ENCODE data around the gene CNMD. TPM values are rescaled to one million over a fixed set of nuclear protein-coding genes. Genes with fewer than 3 reads are reported as not detected.

Gene CNMD
- total RNA-seq, 4 donors from 2014 or later, result not detected

DNA sequence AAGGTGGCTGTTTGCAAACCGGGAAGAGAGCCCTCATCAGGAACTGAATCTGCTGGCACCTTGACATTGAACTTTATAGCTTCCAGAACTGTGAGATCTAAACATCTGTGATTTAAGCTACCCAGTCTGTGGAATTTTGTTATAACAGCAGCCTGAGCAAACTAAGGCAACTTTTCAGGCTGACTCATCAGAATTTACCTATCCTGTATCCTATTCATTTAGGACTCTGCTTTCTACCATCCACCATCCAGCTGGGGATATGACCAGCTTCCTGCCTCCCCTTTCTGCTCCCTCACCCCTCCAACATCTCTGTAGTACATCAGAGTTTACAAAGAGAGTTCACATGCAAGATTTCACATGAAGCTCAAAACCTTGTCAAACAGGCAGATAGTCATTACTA is 11.1 kb upstream of the CNMD start:
- intact Hi-C loops (cut with DNase I), result no loop called here

DNA sequence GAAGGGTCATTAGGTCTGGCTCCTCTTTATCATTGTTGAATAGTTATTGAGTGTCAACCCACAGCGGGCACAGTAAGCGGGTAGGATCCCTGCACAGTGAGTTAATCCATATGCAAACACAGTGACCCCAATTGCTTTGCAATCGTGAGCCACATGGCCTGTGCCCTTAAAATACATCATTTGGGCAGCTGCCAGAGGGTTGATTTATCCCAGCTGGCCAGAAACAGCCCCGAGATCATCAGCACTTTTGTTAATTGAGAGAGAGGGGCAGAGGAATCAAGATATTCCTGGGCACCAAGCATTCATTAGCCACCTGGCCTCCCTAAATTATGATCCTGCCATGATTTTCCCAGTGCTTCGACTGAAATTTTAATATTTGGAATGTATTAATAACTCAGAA is 9.8 kb upstream of the CNMD start:
- WGBS, result 23% methylated on average over 5 of the region's 5 CpGs
- TF ChIP-seq, protein P1, sequence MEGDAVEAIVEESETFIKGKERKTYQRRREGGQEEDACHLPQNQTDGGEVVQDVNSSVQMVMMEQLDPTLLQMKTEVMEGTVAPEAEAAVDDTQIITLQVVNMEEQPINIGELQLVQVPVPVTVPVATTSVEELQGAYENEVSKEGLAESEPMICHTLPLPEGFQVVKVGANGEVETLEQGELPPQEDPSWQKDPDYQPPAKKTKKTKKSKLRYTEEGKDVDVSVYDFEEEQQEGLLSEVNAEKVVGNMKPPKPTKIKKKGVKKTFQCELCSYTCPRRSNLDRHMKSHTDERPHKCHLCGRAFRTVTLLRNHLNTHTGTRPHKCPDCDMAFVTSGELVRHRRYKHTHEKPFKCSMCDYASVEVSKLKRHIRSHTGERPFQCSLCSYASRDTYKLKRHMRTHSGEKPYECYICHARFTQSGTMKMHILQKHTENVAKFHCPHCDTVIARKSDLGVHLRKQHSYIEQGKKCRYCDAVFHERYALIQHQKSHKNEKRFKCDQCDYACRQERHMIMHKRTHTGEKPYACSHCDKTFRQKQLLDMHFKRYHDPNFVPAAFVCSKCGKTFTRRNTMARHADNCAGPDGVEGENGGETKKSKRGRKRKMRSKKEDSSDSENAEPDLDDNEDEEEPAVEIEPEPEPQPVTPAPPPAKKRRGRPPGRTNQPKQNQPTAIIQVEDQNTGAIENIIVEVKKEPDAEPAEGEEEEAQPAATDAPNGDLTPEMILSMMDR (IDR thresholded peaks at IDR 0.05), result no peak
- no peak for TF ChIP-seq POLR2AphosphoS5 (IDR thresholded peaks at IDR 0.05)
- no peak for TF ChIP-seq EP300 (IDR thresholded peaks at IDR 0.05)
- no peak for TF ChIP-seq POLR2A (IDR thresholded peaks at IDR 0.05; ENCODE audit: low read depth)
- Histone ChIP-seq H3K4me3 (no peak overlapping the region), H3K4me1 (no peaks in the 10 kb centered on the region), H3K27me3 (peaks cover 0 to 25% (median 0%) of the 10 kb centered on the region in 4 donors), H3K36me3 (no peaks in the 10 kb centered on the region), H3K9me3 (no peaks in the 10 kb centered on the region), H3K27ac (replicated peaks in 1 of 4) (no peak overlapping the region)
- no peak for DNase-seq (ENCODE audit: extremely low spot score)
- intact Hi-C loops (cut with DNase I), result no loop called here

More for the DNA sequence above, 11.1 kb upstream of the CNMD start:
- no peak overlapping the region for H3K27ac ChIP-seq (replicated peaks in 1 of 4)
- H3K36me3 ChIP-seq, result no peaks in the 10 kb centered on the region
- WGBS, result 100% methylated on average over 1 of the region's 1 CpG
- no peaks in the 10 kb centered on the region for H3K4me1 ChIP-seq
- H3K9me3 ChIP-seq, result no peaks in the 10 kb centered on the region
- peaks cover 0 to 17% (median 0%) of the 10 kb centered on the region in 4 donors for H3K27me3 ChIP-seq
- no peak overlapping the region for H3K4me3 ChIP-seq
- no peak for DNase-seq (ENCODE audit: extremely low spot score)
- TF ChIP-seq EP300 (IDR thresholded peaks at IDR 0.05) (no peak), POLR2AphosphoS5 (IDR thresholded peaks at IDR 0.05) (no peak), POLR2A (IDR thresholded peaks at IDR 0.05; ENCODE audit: low read depth) (no peak)
- TF ChIP-seq, protein P1 (IDR thresholded peaks at IDR 0.05), result no peak

DNA sequence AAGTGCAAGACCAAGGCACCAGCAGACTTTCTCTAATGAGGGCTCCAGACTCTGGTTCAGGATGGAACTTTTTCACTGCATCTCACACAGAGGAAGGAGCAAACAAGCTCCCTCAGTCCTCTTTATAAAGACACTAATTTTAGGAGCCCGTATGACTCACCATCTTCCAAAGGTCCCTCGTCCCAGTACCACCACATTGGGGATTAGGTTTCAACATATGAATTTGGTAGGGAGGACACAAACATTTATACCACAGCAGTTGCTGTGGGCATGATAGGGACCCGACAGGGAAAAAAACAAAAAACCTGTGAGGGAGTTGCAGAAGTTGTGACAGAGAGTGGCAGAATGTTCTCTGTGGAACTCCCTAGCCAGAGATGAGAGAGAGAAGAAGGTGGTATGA is 6.5 kb upstream of the CNMD start:
- Histone ChIP-seq H3K27ac (replicated peaks in 1 of 4) (no peak overlapping the region), H3K4me3 (no peak overlapping the region), H3K4me1 (no peaks in the 10 kb centered on the region), H3K9me3 (peaks cover 0 to 3% (median 0%) of the 10 kb centered on the region in 4 donors), H3K27me3 (peaks cover 0 to 35% (median 0%) of the 10 kb centered on the region in 4 donors), H3K36me3 (no peaks in the 10 kb centered on the region)
- intact Hi-C loops (cut with DNase I), result no loop called here
- TF ChIP-seq, protein P1 (IDR thresholded peaks at IDR 0.05), result no peak
- TF ChIP-seq POLR2A (IDR thresholded peaks at IDR 0.05; ENCODE audit: low read depth) (no peak), POLR2AphosphoS5 (IDR thresholded peaks at IDR 0.05) (no peak), EP300 (IDR thresholded peaks at IDR 0.05) (no peak)
- DNase-seq (ENCODE audit: extremely low spot score), result no peak
- 76% methylated on average over 3 of the region's 3 CpGs for WGBS

DNA sequence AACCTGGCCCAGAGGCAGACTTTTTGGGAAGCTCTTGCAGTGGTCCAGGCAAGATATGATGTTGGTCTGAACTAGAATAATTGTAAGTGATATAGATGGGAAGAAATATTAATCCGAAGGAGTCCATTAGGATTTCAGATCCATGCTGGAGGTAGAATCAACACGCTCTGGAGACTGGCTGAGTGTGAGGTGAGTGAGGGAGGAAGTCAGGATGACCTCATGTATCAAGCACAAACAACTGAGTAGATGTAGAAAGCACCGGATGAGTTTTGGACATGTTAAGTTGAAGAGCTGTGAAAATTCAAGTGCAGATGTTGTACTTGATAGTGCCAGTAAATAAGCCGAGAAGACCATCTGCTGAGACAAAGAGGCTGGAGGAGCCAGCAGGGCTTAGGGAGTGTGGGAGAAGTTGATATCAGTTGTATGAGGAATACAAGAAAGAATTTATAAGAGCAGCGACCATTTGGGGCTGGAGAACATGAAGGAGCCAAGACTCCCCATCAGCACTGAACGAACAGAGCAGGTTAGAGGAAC is 5.3 kb upstream of the CNMD start:
- TF ChIP-seq, protein P1 (IDR thresholded peaks at IDR 0.05), result no peak
- TF ChIP-seq POLR2A (IDR thresholded peaks at IDR 0.05; ENCODE audit: low read depth) (no peak), POLR2AphosphoS5 (IDR thresholded peaks at IDR 0.05) (no peak), EP300 (IDR thresholded peaks at IDR 0.05) (no peak)
- Histone ChIP-seq H3K27me3 (peaks cover 0 to 37% (median under 1%) of the 10 kb centered on the region in 4 donors), H3K4me1 (no peaks in the 10 kb centered on the region), H3K36me3 (no peaks in the 10 kb centered on the region), H3K9me3 (peaks cover 0 to 3% (median 0%) of the 10 kb centered on the region in 4 donors), H3K4me3 (no peak overlapping the region), H3K27ac (replicated peaks in 1 of 4) (no peak overlapping the region)
- no peak for DNase-seq (ENCODE audit: extremely low spot score)
- intact Hi-C loops (cut with DNase I), result no loop called here
- 61% methylated on average over 6 of the region's 6 CpGs for WGBS

DNA sequence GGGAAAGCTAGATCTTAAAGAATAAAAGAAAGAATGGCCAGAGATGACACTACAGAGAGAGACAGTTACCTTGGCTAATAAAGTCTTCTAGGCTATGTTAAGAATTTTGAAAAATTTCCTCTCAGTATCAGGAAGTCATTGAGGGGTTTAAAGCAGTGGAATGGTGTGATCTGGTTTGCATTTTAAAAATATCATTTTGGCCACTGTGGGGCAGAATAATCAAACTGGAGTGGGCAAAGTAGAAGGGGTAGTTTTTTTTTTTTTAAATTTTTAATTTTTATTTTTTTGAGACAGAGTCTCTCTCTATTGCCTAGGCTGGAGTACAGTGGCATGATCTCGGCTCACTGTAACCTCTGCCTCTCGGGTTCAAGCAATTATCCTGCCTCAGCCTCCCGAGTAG is 4.4 kb upstream of the CNMD start:
- Histone ChIP-seq H3K36me3 (no peaks in the 10 kb centered on the region), H3K27ac (replicated peaks in 1 of 4) (no peak overlapping the region), H3K27me3 (peaks cover 5 to 42% (median 10%) of the 10 kb centered on the region in 4 donors), H3K4me1 (peaks cover 5 to 9% (median 6%) of the 10 kb centered on the region in 4 donors), H3K9me3 (peaks cover 0 to 3% (median 0%) of the 10 kb centered on the region in 4 donors), H3K4me3 (no peak overlapping the region)
- intact Hi-C loops (cut with DNase I), result no loop called here
- DNase-seq (ENCODE audit: extremely low spot score), result no peak
- TF ChIP-seq POLR2AphosphoS5 (IDR thresholded peaks at IDR 0.05), result no peak
- no peak for TF ChIP-seq POLR2A (IDR thresholded peaks at IDR 0.05; ENCODE audit: low read depth)
- TF ChIP-seq, protein P1 (IDR thresholded peaks at IDR 0.05), result no peak
- no peak for TF ChIP-seq EP300 (IDR thresholded peaks at IDR 0.05)
- WGBS, result 94% methylated on average over 3 of the region's 3 CpGs
